ENCODE measurements around the gene PLA2G4F.

GRCh38 chr15:42151141-42151561, 5.3 kb downstream of the PLA2G4F start:
- no peak for TF ChIP-seq CTCF (IDR thresholded peaks at IDR 0.05)
- no peak for TF ChIP-seq POLR2A (IDR thresholded peaks at IDR 0.05)
